Activated CD4-positive, alpha-beta T cell treated with anti-CD3 and anti-CD28 coated beads for 48 hours (primary cell): ENCODE measurements around the gene AKR7A2.
A peak's percentile ranks its signal among the peaks of the same experiment; 100 is the strongest.

Experiments used
- DNase-seq: peaks from one replicate; pipeline ENCODE4 v3.0.0-alpha.2; 2020

Gene AKR7A2

DNA sequence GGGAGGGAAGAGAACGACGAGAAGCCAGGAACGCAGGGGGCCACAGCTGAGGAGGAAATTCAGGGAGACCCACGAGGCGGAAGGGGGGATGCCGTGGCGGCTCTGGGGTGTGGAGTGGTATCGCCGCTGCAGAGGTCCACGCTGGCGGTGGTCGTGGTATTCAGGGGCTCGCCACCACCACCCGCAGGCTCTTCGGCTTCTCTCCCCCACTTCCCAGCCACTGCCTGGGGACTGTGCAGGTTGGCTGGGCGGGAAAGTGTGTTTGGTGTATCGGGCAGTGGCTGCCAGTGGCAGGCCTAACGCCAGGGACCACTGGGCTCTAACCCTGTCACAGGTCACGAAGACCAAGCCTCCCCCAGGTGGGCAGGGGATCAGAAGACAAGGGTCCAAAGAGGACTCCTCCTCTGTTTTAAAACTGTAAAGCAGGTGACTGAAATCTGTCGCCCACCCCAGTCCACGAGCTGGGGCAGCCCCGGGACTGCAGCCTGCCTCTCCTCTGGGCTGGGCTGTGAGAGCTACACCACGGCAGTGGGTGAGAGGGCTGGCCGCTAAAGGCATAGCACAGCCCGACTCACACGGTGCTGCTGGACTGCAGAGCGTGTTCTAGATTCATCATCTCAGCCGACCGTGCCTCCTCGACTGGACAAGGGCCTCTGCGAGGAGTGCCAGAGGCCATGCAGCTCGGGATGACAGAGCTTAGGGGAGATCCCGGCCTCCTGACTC lies 31.1 kb upstream of the AKR7A2 start:
- no peak for DNase-seq

GRCh38 chr1:19342062-19342750 lies 30.3 kb upstream of the AKR7A2 start:
- DNase-seq = no peak

GRCh38 chr1:19341201-19342061 lies 29.5 kb upstream of the AKR7A2 start:
- peak; percentile 89 for DNase-seq

GRCh38 chr1:19340387-19340937 lies 28.5 kb upstream of the AKR7A2 start:
- DNase-seq = no peak

DNA sequence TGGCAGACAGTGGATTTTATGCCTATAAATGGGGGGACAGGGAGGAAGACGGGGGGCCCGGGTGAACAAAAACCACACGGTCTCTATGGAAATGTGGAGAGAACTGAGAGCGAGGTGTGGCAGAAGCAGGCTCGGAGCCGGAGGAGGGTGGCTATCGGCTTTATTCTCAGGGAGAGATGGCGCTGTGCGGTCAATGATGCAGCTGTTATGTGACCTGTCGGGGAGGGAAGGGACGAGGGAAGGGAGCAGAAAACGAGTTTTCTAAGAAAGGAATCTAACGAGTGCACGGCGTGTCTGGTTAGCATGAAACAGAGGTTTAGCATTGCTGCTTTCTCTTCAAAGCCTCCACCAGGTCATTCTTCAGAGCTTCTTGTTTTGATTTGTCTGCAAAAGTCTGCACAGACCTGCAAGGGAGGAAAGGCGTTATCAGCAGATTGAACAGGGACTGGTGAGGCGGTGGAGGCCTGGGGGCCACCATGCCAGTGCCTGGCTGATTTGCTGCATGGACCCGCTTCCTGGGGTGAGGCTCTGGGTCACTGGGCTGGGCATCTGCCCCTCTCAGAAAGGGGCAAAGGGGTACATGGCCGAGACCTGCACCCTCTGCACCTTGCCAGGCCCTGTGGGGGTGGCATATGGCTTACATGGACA lies 27.4 kb upstream of the AKR7A2 start:
- no peak for DNase-seq

- DNase-seq = no peak
Measured at GRCh38 chr1:19338323-19338762, 26.4 kb upstream of the AKR7A2 start.

GRCh38 chr1:19337289-19337688 lies 25.3 kb upstream of the AKR7A2 start:
- no peak for DNase-seq

- peak; percentile 84 for DNase-seq
Measured at GRCh38 chr1:19336543-19336942, 24.6 kb upstream of the AKR7A2 start.

DNA sequence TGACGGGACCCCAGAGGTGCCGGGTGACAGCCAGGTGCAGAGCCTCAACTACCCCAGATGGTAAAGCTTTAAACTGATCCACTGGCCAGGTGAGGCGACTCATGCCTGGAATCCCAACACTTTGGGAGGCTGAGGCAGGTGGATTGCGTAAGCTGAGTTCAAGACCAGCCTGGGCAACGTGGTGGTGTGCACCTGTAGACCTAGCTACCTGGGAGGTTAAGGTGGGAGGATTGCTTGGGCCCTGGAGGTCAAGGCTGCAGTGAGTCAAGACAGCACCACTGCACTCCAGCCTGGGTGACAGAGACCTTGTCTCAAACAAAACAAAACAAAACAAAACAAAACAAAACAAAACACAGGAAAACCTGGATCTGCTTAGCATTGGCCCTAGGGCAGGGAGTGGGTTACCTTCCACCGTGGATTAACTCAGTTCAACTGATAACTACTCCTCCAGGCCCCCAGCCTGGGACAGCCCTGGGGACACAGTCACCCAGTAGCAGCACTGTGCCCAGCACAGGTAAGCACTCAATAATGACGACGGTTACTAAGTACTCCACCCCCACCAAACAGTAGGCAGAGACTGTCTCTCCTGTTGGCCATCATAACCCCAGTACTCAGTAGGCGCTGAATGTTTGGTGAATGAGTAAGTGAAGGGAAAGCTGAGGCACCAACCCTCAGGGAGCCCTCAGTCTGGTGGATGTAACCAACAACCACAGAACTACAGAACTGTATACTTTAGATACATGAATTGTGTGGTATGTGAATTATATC lies 21.8 kb upstream of the AKR7A2 start:
- no peak for DNase-seq

DNA sequence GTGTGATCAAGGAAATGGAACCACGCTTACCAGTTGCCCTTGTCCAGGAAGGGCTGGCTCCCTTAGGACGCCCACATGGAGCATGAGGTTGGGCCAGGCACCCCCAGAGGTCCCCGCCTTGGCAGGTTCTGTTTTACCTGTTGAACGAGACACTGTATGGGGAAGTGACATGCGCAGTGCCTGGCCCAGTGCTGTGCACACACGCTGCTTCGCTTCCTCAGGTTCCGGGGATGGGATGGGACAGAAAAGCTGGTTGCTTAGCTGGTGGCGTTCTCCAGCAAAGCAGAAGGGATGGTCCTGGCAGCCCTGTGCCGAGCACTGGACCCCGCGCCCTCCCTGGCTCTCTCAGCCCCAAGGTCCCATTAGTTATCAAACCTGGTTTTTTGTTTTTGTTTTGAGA lies 20.9 kb upstream of the AKR7A2 start:
- no peak for DNase-seq

- DNase-seq = no peak
Measured at GRCh38 chr1:19331262-19331878, 19.4 kb upstream of the AKR7A2 start.

DNA sequence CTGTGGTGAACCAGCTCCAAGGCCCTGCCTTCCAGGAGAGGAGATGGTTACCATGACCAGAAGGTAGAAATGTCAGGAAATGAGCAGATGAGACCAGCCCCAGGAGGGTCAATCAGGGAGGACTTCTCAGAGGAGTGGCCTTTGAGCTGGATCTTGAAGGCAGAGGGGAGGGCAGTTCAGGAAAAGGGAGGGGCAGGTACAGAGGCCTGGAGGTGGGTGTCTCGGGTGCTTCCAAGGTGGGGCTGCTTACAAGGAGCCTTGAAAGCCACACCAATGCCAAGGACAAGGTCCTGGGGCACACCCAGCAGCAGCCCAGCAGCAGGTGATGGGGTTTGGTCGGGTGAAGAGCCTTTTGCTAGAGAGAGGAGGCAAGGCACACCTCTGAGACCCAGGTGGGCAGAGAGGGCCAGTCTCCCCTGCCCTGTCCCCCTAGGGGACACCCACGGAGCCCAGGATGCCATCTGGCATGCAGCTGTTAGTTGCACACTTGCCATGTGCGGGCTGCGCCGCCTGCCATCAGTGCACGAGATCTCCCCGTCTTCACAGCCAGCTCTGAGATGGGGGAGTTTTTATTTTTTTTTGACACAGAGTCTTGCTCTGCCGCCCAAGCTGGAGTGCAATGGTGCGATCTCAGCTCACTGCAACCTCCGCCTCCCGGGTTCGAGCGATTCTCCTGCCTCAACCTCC lies 18.6 kb upstream of the AKR7A2 start:
- DNase-seq = no peak

- no peak for DNase-seq
Measured at GRCh38 chr1:19329611-19330010, 17.7 kb upstream of the AKR7A2 start.

DNA sequence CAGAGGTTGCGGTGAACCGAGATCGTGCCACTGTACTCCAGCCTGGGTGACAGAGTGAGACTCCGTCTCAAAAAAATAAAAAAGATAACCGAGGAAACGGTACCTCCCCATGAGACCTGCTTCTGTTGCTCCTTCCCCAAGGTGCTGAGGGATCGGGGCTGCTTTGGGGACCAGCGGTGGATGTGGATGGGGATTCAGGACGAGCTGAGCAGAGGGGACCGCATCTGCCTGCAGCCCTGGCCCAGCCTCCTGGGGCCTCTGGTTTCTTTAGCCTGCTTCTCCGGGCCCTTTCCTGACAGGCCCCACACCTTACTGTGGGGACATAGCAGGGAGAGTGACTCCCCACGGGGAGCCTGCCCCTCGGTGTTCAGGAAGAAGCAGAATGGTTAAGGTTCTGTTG lies 17.2 kb upstream of the AKR7A2 start:
- DNase-seq = no peak

- DNase-seq = no peak
Measured at GRCh38 chr1:19328486-19328885, 16.5 kb upstream of the AKR7A2 start.

DNA sequence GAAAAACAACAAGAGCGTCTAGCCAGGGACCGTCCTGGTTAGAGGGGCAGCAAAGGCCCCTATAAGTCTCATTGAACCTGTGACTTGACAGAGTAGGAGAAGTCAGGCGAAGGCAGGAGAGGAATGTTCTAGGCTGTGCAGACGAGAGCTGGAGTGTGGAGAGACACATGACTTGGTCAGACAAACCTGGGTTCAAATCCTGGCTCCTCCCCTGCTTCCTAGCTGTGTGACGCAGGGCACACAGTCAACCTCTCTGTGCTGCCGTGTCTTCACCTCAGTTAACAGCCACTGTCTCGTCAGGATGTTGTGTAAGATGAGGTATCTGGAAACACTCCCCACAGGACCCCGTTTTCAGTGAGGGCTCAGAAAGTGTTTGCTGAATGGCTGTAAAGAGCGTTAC lies 15.8 kb upstream of the AKR7A2 start:
- DNase-seq = no peak

DNA sequence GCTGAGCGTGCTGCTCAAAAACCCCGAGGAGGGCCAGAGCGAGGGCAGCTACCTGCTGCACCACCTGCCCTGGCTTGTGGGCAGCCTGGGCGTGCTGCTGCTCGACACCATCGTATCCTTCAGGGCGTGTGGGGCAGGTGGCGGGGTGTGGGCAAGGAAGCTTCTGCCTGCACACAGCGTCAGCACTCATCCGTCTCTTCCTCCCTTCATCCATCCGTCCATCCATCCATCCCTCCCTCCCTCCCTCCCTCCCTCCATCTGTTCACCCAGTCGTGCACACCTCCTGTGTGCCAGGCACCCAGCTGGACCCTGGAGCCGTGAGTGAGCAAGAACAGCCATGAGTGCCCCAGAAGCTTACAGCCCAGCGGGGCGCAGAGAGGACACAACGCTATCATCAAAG lies 15.4 kb upstream of the AKR7A2 start:
- DNase-seq = no peak

DNA sequence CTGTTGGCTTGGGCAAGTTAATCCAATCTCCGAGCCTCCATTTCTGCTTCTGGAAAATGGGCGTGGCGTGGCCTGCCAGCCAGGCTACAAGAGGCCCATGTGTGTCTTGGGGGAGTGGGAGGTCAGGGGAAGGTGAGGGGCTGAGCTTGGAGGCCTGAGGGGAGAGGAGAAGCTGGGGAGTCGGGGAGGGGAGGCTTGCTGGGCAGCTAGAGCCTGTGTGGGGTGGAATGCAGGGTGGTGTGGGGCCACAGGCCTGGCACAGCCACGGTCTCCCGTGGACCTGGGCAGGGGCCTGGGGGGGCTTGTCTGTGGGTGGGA lies 14.8 kb upstream of the AKR7A2 start:
- DNase-seq = no peak

GRCh38 chr1:19325958-19326747 lies 14.2 kb upstream of the AKR7A2 start:
- no peak for DNase-seq

DNA sequence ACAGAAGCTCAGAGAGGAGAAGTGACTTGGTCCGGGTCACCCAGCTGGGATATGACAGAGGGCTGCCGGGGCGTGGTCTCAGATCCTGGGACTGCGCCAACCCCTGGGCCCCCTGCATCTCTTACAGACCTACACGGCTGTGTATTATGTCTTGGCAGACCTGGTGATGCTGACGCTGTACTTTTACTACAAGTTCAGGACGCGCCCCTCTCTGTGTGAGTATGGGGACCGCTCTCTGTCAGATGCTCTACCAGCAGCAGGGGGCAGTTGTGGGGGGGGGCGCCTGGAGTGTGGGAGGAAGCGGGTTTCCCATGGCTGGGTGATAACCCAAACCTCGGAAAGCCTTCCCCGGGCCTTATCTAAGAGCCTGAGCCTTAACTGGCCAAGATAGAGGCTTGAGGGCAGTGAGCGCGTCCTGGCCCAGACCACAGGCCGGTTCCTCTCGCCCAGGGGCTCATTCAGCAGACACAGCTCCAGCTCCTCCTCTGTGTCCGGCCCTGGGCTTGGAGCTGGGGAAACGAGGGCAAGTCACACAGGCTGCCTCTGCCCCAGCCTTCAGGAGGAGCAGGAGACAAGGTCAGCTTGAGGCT lies 13.5 kb upstream of the AKR7A2 start:
- DNase-seq = no peak
